ENCODE measurements around the gene ANKRD7. TPM values are rescaled to one million over a fixed set of nuclear protein-coding genes. Genes with fewer than 3 reads are reported as not detected.

Gene ANKRD7
- total RNA-seq, 1 donor from 2014 or later, result not detected

DNA sequence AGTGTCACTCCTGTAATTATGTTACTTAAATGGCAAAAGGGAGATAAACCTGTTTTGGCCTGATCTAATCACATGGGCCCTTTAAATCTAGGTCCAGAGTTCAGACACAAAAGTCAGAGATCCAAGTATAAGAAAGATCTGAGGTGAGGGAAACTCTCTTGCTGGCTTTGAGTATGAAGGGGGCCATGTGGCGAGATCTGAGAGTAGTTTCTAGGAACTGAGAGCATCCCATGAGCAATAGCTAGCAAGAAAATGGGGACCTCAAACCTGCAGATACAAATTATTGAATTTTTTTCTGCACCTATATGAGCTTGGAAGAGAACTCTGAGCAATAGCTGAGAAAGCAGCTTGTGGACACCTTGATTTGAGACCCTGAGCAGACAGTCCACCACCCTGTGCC lies 27.6 kb downstream of the ANKRD7 start:
- TF ChIP-seq, protein P1, sequence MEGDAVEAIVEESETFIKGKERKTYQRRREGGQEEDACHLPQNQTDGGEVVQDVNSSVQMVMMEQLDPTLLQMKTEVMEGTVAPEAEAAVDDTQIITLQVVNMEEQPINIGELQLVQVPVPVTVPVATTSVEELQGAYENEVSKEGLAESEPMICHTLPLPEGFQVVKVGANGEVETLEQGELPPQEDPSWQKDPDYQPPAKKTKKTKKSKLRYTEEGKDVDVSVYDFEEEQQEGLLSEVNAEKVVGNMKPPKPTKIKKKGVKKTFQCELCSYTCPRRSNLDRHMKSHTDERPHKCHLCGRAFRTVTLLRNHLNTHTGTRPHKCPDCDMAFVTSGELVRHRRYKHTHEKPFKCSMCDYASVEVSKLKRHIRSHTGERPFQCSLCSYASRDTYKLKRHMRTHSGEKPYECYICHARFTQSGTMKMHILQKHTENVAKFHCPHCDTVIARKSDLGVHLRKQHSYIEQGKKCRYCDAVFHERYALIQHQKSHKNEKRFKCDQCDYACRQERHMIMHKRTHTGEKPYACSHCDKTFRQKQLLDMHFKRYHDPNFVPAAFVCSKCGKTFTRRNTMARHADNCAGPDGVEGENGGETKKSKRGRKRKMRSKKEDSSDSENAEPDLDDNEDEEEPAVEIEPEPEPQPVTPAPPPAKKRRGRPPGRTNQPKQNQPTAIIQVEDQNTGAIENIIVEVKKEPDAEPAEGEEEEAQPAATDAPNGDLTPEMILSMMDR (IDR thresholded peaks at IDR 0.05), result no peak
- Histone ChIP-seq H3K27ac (no peak overlapping the region), H3K9me3 (no peaks in the 10 kb centered on the region), H3K27me3 (no peaks in the 10 kb centered on the region), H3K4me1 (no peaks in the 10 kb centered on the region), H3K4me3 (no peak overlapping the region), H3K36me3 (no peaks in the 10 kb centered on the region)
- DNase-seq (ENCODE audit: low spot score in 2 of 2), result no peak
- intact Hi-C loops (cut with DNase I), result no loop called here

DNA sequence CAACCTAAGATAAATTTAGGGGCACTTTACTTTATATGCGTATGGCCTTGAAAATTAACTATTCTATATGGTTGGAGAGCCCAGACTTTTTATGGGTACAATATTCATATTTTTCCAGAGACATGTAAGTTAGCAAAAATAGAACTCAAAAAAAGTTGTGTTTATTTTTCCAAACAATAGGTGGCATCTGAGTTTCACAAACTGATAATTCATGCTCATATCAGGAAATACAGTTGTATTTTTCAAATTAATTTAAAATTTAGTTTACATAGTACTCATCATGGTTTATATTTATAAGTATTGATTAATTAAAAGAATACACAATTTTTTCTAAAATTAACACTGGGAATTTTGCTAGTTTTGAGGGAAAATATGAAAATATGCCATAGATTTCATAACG lies 34.6 kb downstream of the ANKRD7 start:
- no peaks in the 10 kb centered on the region for H3K9me3 ChIP-seq
- H3K27me3 ChIP-seq, result no peaks in the 10 kb centered on the region
- H3K27ac ChIP-seq, result no peak overlapping the region
- no peaks in the 10 kb centered on the region for H3K4me1 ChIP-seq
- intact Hi-C loops (cut with DNase I), result loop anchor here (5.0 kb wide), 1 partner anchor 918 kb away; no protein-coding TSS in a partner anchor
- H3K4me3 ChIP-seq, result no peak overlapping the region
- TF ChIP-seq, protein P1 (IDR thresholded peaks at IDR 0.05), result peak in 1 of 3 experiments; percentile 27
- no peak for DNase-seq (ENCODE audit: low spot score in 2 of 2)
- H3K36me3 ChIP-seq, result no peaks in the 10 kb centered on the region

DNA sequence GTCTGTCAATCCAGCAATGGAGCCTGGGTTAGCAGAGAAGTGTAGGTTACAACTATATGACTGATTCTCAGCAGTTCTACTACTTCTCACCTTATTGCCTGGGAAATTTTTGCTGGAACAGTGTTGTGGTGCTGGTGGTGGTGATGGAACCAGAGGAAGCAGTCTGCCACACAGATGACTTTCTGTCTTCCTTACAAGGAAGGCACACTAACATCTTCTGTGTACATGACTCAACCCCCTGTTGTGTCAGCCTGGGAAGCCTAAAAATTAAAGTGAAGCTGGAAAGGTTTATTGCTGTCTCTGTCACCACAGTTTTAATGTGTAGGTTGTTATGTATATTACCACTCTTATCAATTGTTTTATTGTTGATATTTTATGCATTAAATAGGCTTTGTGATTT lies 40.3 kb downstream of the ANKRD7 start:
- Histone ChIP-seq H3K4me1 (no peaks in the 10 kb centered on the region), H3K9me3 (no peaks in the 10 kb centered on the region), H3K36me3 (no peaks in the 10 kb centered on the region), H3K4me3 (no peak overlapping the region), H3K27ac (no peak overlapping the region), H3K27me3 (no peaks in the 10 kb centered on the region)
- intact Hi-C loops (cut with DNase I), result no loop called here
- DNase-seq (ENCODE audit: low spot score in 2 of 2), result no peak
- TF ChIP-seq, protein P1 (IDR thresholded peaks at IDR 0.05), result no peak

DNA sequence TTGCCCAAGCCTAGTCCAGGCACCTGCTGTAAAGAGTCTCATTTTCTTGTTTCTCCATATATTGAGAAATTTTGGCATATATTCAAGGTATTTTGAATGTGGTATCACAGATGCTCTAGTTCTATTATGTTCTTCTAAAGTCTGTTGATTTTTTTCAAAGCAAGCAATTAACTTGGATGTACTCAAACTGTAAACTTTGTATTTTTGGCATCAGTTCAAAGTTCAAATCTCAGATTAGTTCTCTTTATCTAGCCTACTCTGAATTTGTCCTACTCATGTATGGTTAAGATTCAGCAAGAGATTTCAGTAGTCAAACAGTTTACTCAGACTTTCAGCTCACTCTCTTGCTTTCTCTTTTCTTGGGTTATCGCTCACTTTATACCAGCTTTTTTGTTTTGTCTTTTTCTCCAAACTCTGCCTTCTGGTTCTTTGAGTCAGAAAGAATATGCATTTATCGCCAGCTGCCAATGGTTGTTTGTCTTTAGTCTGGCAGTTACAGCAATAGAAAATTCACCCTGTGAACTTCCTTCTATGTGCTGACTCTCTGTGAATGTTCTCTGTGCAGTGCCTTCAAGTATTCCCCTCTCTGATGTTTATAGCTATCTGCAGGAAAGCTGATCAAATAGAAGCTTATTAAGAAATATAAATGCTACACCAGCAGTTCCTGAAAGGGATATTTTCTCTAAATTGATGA lies 56.0 kb downstream of the ANKRD7 start:
- TF ChIP-seq, protein P1 (IDR thresholded peaks at IDR 0.05), result no peak
- peaks cover 0 to 4% of the 10 kb centered on the region in 2 donors for H3K4me1 ChIP-seq
- H3K36me3 ChIP-seq, result no peaks in the 10 kb centered on the region
- intact Hi-C loops (cut with DNase I), result no loop called here
- H3K4me3 ChIP-seq, result no peak overlapping the region
- no peaks in the 10 kb centered on the region for H3K27me3 ChIP-seq
- H3K27ac ChIP-seq, result no peak overlapping the region
- no peak for DNase-seq (ENCODE audit: low spot score in 2 of 2)
- no peaks in the 10 kb centered on the region for H3K9me3 ChIP-seq

DNA sequence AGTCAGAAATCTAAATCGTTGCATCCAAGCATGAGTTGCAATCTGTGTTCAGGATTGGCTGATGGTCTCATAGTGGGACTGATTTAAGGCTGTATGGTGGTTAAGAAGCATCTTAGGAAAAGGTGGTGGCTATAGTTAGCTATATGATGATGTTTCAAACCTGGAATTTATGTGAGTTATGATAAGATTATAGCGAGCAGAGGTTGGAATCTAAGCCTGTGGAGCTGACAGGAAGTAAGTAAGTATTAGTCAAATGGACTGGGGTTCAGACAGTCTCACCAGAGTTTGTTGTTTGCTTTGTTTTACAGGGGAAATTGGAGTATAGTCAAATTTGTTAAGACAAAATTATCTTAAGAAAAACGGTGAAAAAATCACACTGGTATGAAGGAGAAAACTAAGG lies 56.7 kb downstream of the ANKRD7 start:
- intact Hi-C loops (cut with DNase I), result no loop called here
- Histone ChIP-seq H3K9me3 (no peaks in the 10 kb centered on the region), H3K27ac (no peak overlapping the region), H3K27me3 (no peaks in the 10 kb centered on the region), H3K4me3 (no peak overlapping the region), H3K36me3 (no peaks in the 10 kb centered on the region), H3K4me1 (peaks cover 0 to 4% of the 10 kb centered on the region in 2 donors)
- TF ChIP-seq, protein P1 (IDR thresholded peaks at IDR 0.05), result no peak
- DNase-seq (ENCODE audit: low spot score in 2 of 2), result no peak
